Muscle layer of colon (tissue), 2 donors: ENCODE measurements around the gene WIPI1.

Source experiments
- H3K27ac ChIP-seq: one replicate; pipeline ENCODE4 v1.7.0; 2013; ENCODE audit warnings: low read depth, mild to moderate bottlenecking, low read length, moderate library complexity
- H3K27me3 ChIP-seq, 2 donors: one replicate each; pipeline ENCODE4 v1.7.0; 2013; ENCODE audit warnings: low read length in 2 of 2, mild to moderate bottlenecking in 2 of 2; ENCODE audit not compliant: insufficient read depth in 2 of 2, control insufficient read depth in 1 of 2
- H3K36me3 ChIP-seq: one replicate; pipeline ENCODE4 v1.7.0; 2013; ENCODE audit warnings: mild to moderate bottlenecking, low read length; ENCODE audit not compliant: insufficient read depth
- H3K4me1 ChIP-seq: one replicate; pipeline ENCODE4 v1.7.0; 2013; ENCODE audit warnings: mild to moderate bottlenecking, low read length; ENCODE audit not compliant: insufficient read depth
- H3K4me3 ChIP-seq, 2 donors: one replicate each; pipeline ENCODE4 v1.7.0; 2013; ENCODE audit warnings: low read length in 2 of 2, low read depth in 1 of 2, mild to moderate bottlenecking in 1 of 2, moderate library complexity in 1 of 2
- H3K9ac ChIP-seq: one replicate; pipeline ENCODE4 v1.7.0; 2013; ENCODE audit warnings: low read length
- H3K9me3 ChIP-seq: one replicate; pipeline ENCODE4 v1.7.0; 2013; ENCODE audit warnings: mild to moderate bottlenecking, low read length
- donor health status: abdominal sarcoma.
- donor health status: Adenocarcinoma of cecum.

The WIPI1 gene

GRCh38 chr17:68433911-68434508, 23.3 kb downstream of the WIPI1 start:
- H3K4me1 ChIP-seq, result no peaks in the 10 kb centered on the region
- H3K9ac ChIP-seq, result no peak overlapping the region
- no peak overlapping the region for H3K27ac ChIP-seq
- H3K27me3 ChIP-seq, result no peaks in the 10 kb centered on the region
- peaks cover 52% of the 10 kb centered on the region for H3K36me3 ChIP-seq
- no peak overlapping the region for H3K4me3 ChIP-seq
- H3K9me3 ChIP-seq, result no peaks in the 10 kb centered on the region

- Histone ChIP-seq H3K4me3 (no peak overlapping the region), H3K27ac (no peak overlapping the region), H3K9ac (no peak overlapping the region), H3K9me3 (no peaks in the 10 kb centered on the region), H3K4me1 (no peaks in the 10 kb centered on the region), H3K36me3 (peaks cover 60% of the 10 kb centered on the region), H3K27me3 (no peaks in the 10 kb centered on the region)
These were observed 24.1 kb downstream of the WIPI1 start for GRCh38 chr17:68433211-68433610.

- H3K36me3 ChIP-seq, result peaks cover 61% of the 10 kb centered on the region
- H3K27ac ChIP-seq, result no peak overlapping the region
These were observed 25.0 kb downstream of the WIPI1 start for GRCh38 chr17:68432086-68432864.

GRCh38 chr17:68431661-68432071, 25.6 kb downstream of the WIPI1 start:
- Histone ChIP-seq H3K36me3 (peaks cover 61% of the 10 kb centered on the region), H3K9ac (no peak overlapping the region), H3K27me3 (no peaks in the 10 kb centered on the region)

More at GRCh38 chr17:68432086-68432864, 25.0 kb downstream of the WIPI1 start:
- Histone ChIP-seq H3K9ac (no peak overlapping the region), H3K9me3 (no peaks in the 10 kb centered on the region), H3K27me3 (no peaks in the 10 kb centered on the region), H3K4me1 (no peaks in the 10 kb centered on the region), H3K4me3 (no peak overlapping the region)

GRCh38 chr17:68431045-68431608, 26.2 kb downstream of the WIPI1 start:
- no peaks in the 10 kb centered on the region for H3K4me1 ChIP-seq
- no peaks in the 10 kb centered on the region for H3K9me3 ChIP-seq
- H3K36me3 ChIP-seq, result peaks cover 64% of the 10 kb centered on the region
- no peak overlapping the region for H3K9ac ChIP-seq
- H3K27me3 ChIP-seq, result no peaks in the 10 kb centered on the region
- no peak overlapping the region for H3K4me3 ChIP-seq
- no peak overlapping the region for H3K27ac ChIP-seq

More at GRCh38 chr17:68431661-68432071, 25.6 kb downstream of the WIPI1 start:
- no peak overlapping the region for H3K4me3 ChIP-seq
- H3K9me3 ChIP-seq, result no peaks in the 10 kb centered on the region
- H3K27ac ChIP-seq, result no peak overlapping the region
- no peaks in the 10 kb centered on the region for H3K4me1 ChIP-seq

- Histone ChIP-seq H3K9ac (no peak overlapping the region), H3K36me3 (peaks cover 66% of the 10 kb centered on the region), H3K27me3 (no peaks in the 10 kb centered on the region)
These were observed 27.4 kb downstream of the WIPI1 start for GRCh38 chr17:68429881-68430280.

GRCh38 chr17:68428498-68429172, 28.7 kb downstream of the WIPI1 start:
- Histone ChIP-seq H3K27me3 (no peaks in the 10 kb centered on the region), H3K27ac (no peak overlapping the region), H3K4me1 (no peaks in the 10 kb centered on the region), H3K36me3 (peaks cover 56% of the 10 kb centered on the region), H3K4me3 (no peak overlapping the region), H3K9ac (no peak overlapping the region), H3K9me3 (no peaks in the 10 kb centered on the region)

More at GRCh38 chr17:68429881-68430280, 27.4 kb downstream of the WIPI1 start:
- H3K4me3 ChIP-seq, result no peak overlapping the region
- H3K27ac ChIP-seq, result no peak overlapping the region
- no peaks in the 10 kb centered on the region for H3K4me1 ChIP-seq
- H3K9me3 ChIP-seq, result no peaks in the 10 kb centered on the region

GRCh38 chr17:68427575-68427974, 29.7 kb downstream of the WIPI1 start:
- Histone ChIP-seq H3K36me3 (peaks cover 61% of the 10 kb centered on the region), H3K9me3 (no peaks in the 10 kb centered on the region), H3K27ac (no peak overlapping the region), H3K27me3 (no peaks in the 10 kb centered on the region), H3K4me1 (no peaks in the 10 kb centered on the region), H3K9ac (no peak overlapping the region), H3K4me3 (no peak overlapping the region)

- no peaks in the 10 kb centered on the region for H3K27me3 ChIP-seq
- no peaks in the 10 kb centered on the region for H3K4me1 ChIP-seq
- no peak overlapping the region for H3K27ac ChIP-seq
- H3K4me3 ChIP-seq, result no peak overlapping the region
- no peaks in the 10 kb centered on the region for H3K9me3 ChIP-seq
- H3K9ac ChIP-seq, result no peak overlapping the region
- H3K36me3 ChIP-seq, result peaks cover 45% of the 10 kb centered on the region
These were observed 31.3 kb downstream of the WIPI1 start for GRCh38 chr17:68425979-68426378.

- H3K36me3 ChIP-seq, result peaks cover 37% of the 10 kb centered on the region
- no peak overlapping the region for H3K27ac ChIP-seq
- no peaks in the 10 kb centered on the region for H3K9me3 ChIP-seq
- H3K4me3 ChIP-seq, result no peak overlapping the region
- H3K9ac ChIP-seq, result no peak overlapping the region
- no peaks in the 10 kb centered on the region for H3K4me1 ChIP-seq
- no peaks in the 10 kb centered on the region for H3K27me3 ChIP-seq
These were observed 32.4 kb downstream of the WIPI1 start for GRCh38 chr17:68424861-68425260.

- Histone ChIP-seq H3K27ac (no peak overlapping the region), H3K4me1 (no peaks in the 10 kb centered on the region), H3K9me3 (no peaks in the 10 kb centered on the region), H3K4me3 (no peak overlapping the region), H3K27me3 (no peaks in the 10 kb centered on the region), H3K9ac (no peak overlapping the region), H3K36me3 (peaks cover 37% of the 10 kb centered on the region)
These were observed 33.1 kb downstream of the WIPI1 start for GRCh38 chr17:68424203-68424602.
